Measurements from ENCODE around the gene IFRD1.

The IFRD1 gene

GRCh38 chr7:112502700-112503099, 52.4 kb downstream of the IFRD1 start:
- H3K9me3 ChIP-seq (ENCODE audit: control insufficient read depth, insufficient read depth, low read length), result no peaks in the 10 kb centered on the region
- DNase-seq (ENCODE audit: low read depth, low spot score), result no peak
- H3K4me3 ChIP-seq (ENCODE audit: low read length), result no peak overlapping the region
- no peaks in the 10 kb centered on the region for H3K36me3 ChIP-seq (ENCODE audit: control insufficient read depth, insufficient read depth, low read length)
- H3K27ac ChIP-seq (ENCODE audit: low read length), result no peak overlapping the region
- no peaks in the 10 kb centered on the region; the same call in 1 of the 2 replicates for H3K27me3 ChIP-seq (ENCODE audit: control insufficient read depth, insufficient read depth, low read length)
- H3K4me1 ChIP-seq (ENCODE audit: control insufficient read depth, insufficient read depth, low read length), result no peaks in the 10 kb centered on the region
- no CpG with 5 or more reads among the region's 2 CpGs for WGBS (ENCODE audit: insufficient coverage, insufficient read length)

GRCh38 chr7:112503361-112503972, 53.2 kb downstream of the IFRD1 start:
- DNase-seq (ENCODE audit: low read depth, low spot score), result no peak
- Histone ChIP-seq H3K36me3 (ENCODE audit: control insufficient read depth, insufficient read depth, low read length) (no peaks in the 10 kb centered on the region), H3K4me3 (ENCODE audit: low read length) (no peak overlapping the region), H3K27me3 (ENCODE audit: control insufficient read depth, insufficient read depth, low read length) (no peaks in the 10 kb centered on the region; the same call in 1 of the 2 replicates), H3K9me3 (ENCODE audit: control insufficient read depth, insufficient read depth, low read length) (no peaks in the 10 kb centered on the region), H3K4me1 (ENCODE audit: control insufficient read depth, insufficient read depth, low read length) (no peaks in the 10 kb centered on the region), H3K27ac (ENCODE audit: low read length) (no peak overlapping the region)
- no CpG with 5 or more reads among the region's 4 CpGs for WGBS (ENCODE audit: insufficient coverage, insufficient read length)

- no peaks in the 10 kb centered on the region for H3K4me1 ChIP-seq (ENCODE audit: control insufficient read depth, insufficient read depth, low read length)
- WGBS (ENCODE audit: insufficient coverage, insufficient read length), result no CpG with 5 or more reads among the region's 5 CpGs
- DNase-seq (ENCODE audit: low read depth, low spot score), result no peak
- H3K27ac ChIP-seq (ENCODE audit: low read length), result no peak overlapping the region
- no peaks in the 10 kb centered on the region for H3K9me3 ChIP-seq (ENCODE audit: control insufficient read depth, insufficient read depth, low read length)
- H3K4me3 ChIP-seq (ENCODE audit: low read length), result no peak overlapping the region
- H3K27me3 ChIP-seq (ENCODE audit: control insufficient read depth, insufficient read depth, low read length), result no peaks in the 10 kb centered on the region; the same call in 1 of the 2 replicates
- H3K36me3 ChIP-seq (ENCODE audit: control insufficient read depth, insufficient read depth, low read length), result no peaks in the 10 kb centered on the region
These were observed 53.9 kb downstream of the IFRD1 start for GRCh38 chr7:112504093-112504695.

GRCh38 chr7:112505495-112505894, 55.2 kb downstream of the IFRD1 start:
- no peak for DNase-seq (ENCODE audit: low read depth, low spot score)
- no CpG with 5 or more reads among the region's 2 CpGs for WGBS (ENCODE audit: insufficient coverage, insufficient read length)

GRCh38 chr7:112508404-112508803, 58.1 kb downstream of the IFRD1 start:
- WGBS (ENCODE audit: insufficient coverage, insufficient read length), result no CpG with 5 or more reads among the region's 1 CpG
- DNase-seq (ENCODE audit: low read depth, low spot score), result no peak
- H3K36me3 ChIP-seq (ENCODE audit: control insufficient read depth, insufficient read depth, low read length), result no peaks in the 10 kb centered on the region
- no peak overlapping the region for H3K27ac ChIP-seq (ENCODE audit: low read length)
- H3K4me3 ChIP-seq (ENCODE audit: low read length), result no peak overlapping the region
- H3K4me1 ChIP-seq (ENCODE audit: control insufficient read depth, insufficient read depth, low read length), result no peaks in the 10 kb centered on the region; the same call in 1 of the 2 replicates
- no peaks in the 10 kb centered on the region for H3K27me3 ChIP-seq (ENCODE audit: control insufficient read depth, insufficient read depth, low read length)
- no peaks in the 10 kb centered on the region for H3K9me3 ChIP-seq (ENCODE audit: control insufficient read depth, insufficient read depth, low read length)

More at GRCh38 chr7:112505495-112505894, 55.2 kb downstream of the IFRD1 start:
- Histone ChIP-seq H3K27me3 (ENCODE audit: control insufficient read depth, insufficient read depth, low read length) (no peaks in the 10 kb centered on the region; the same call in 1 of the 2 replicates), H3K4me3 (ENCODE audit: low read length) (no peak overlapping the region), H3K36me3 (ENCODE audit: control insufficient read depth, insufficient read depth, low read length) (no peaks in the 10 kb centered on the region), H3K4me1 (ENCODE audit: control insufficient read depth, insufficient read depth, low read length) (no peaks in the 10 kb centered on the region), H3K9me3 (ENCODE audit: control insufficient read depth, insufficient read depth, low read length) (no peaks in the 10 kb centered on the region), H3K27ac (ENCODE audit: low read length) (no peak overlapping the region)

GRCh38 chr7:112509402-112509801, 59.1 kb downstream of the IFRD1 start:
- Histone ChIP-seq H3K36me3 (ENCODE audit: control insufficient read depth, insufficient read depth, low read length) (no peaks in the 10 kb centered on the region), H3K4me3 (ENCODE audit: low read length) (no peak overlapping the region), H3K27me3 (ENCODE audit: control insufficient read depth, insufficient read depth, low read length) (no peaks in the 10 kb centered on the region), H3K27ac (ENCODE audit: low read length) (no peak overlapping the region), H3K9me3 (ENCODE audit: control insufficient read depth, insufficient read depth, low read length) (no peaks in the 10 kb centered on the region), H3K4me1 (ENCODE audit: control insufficient read depth, insufficient read depth, low read length) (no peaks in the 10 kb centered on the region; the same call in 1 of the 2 replicates)
- WGBS (ENCODE audit: insufficient coverage, insufficient read length), result no CpG with 5 or more reads among the region's 5 CpGs
- DNase-seq (ENCODE audit: low read depth, low spot score), result no peak

GRCh38 chr7:112510001-112510742, 59.9 kb downstream of the IFRD1 start:
- no CpG with 5 or more reads among the region's 5 CpGs for WGBS (ENCODE audit: insufficient coverage, insufficient read length)
- no peaks in the 10 kb centered on the region for H3K36me3 ChIP-seq (ENCODE audit: control insufficient read depth, insufficient read depth, low read length)
- H3K27me3 ChIP-seq (ENCODE audit: control insufficient read depth, insufficient read depth, low read length), result no peaks in the 10 kb centered on the region
- no peak for DNase-seq (ENCODE audit: low read depth, low spot score)
- H3K4me3 ChIP-seq (ENCODE audit: low read length), result no peak overlapping the region
- no peaks in the 10 kb centered on the region; the same call in 1 of the 2 replicates for H3K4me1 ChIP-seq (ENCODE audit: control insufficient read depth, insufficient read depth, low read length)
- H3K27ac ChIP-seq (ENCODE audit: low read length), result no peak overlapping the region
- H3K9me3 ChIP-seq (ENCODE audit: control insufficient read depth, insufficient read depth, low read length), result no peaks in the 10 kb centered on the region

GRCh38 chr7:112510743-112511110, 60.5 kb downstream of the IFRD1 start:
- no peak for DNase-seq (ENCODE audit: low read depth, low spot score)
- H3K9me3 ChIP-seq (ENCODE audit: control insufficient read depth, insufficient read depth, low read length), result no peaks in the 10 kb centered on the region
- no peaks in the 10 kb centered on the region for H3K27me3 ChIP-seq (ENCODE audit: control insufficient read depth, insufficient read depth, low read length)
- H3K36me3 ChIP-seq (ENCODE audit: control insufficient read depth, insufficient read depth, low read length), result no peaks in the 10 kb centered on the region
- H3K27ac ChIP-seq (ENCODE audit: low read length), result no peak overlapping the region
- no peak overlapping the region for H3K4me3 ChIP-seq (ENCODE audit: low read length)
- H3K4me1 ChIP-seq (ENCODE audit: control insufficient read depth, insufficient read depth, low read length), result no peaks in the 10 kb centered on the region; the same call in 1 of the 2 replicates

- H3K36me3 ChIP-seq (ENCODE audit: control insufficient read depth, insufficient read depth, low read length), result no peaks in the 10 kb centered on the region
- no peak overlapping the region for H3K27ac ChIP-seq (ENCODE audit: low read length)
- no peaks in the 10 kb centered on the region; the same call in 1 of the 2 replicates for H3K4me1 ChIP-seq (ENCODE audit: control insufficient read depth, insufficient read depth, low read length)
- H3K9me3 ChIP-seq (ENCODE audit: control insufficient read depth, insufficient read depth, low read length), result no peaks in the 10 kb centered on the region
- H3K4me3 ChIP-seq (ENCODE audit: low read length), result no peak overlapping the region
- WGBS (ENCODE audit: insufficient coverage, insufficient read length), result no CpG with 5 or more reads among the region's 6 CpGs
- no peak for DNase-seq (ENCODE audit: low read depth, low spot score)
- no peaks in the 10 kb centered on the region for H3K27me3 ChIP-seq (ENCODE audit: control insufficient read depth, insufficient read depth, low read length)
These were observed 61.4 kb downstream of the IFRD1 start for GRCh38 chr7:112511451-112512202.
